ENCODE results near the gene HIF3A.

Gene HIF3A

GRCh38 chr19:46330319-46330918 lies 33.6 kb downstream of the HIF3A start:
- no peak for DNase-seq

GRCh38 chr19:46337487-46337886 lies 40.6 kb downstream of the HIF3A start:
- no peak for DNase-seq

- no peak for DNase-seq
Observed at GRCh38 chr19:46339446-46339845, 42.6 kb downstream of the HIF3A start.

GRCh38 chr19:46340051-46340659 lies 43.3 kb downstream of the HIF3A start:
- no peak for DNase-seq

- DNase-seq = no peak
Observed at GRCh38 chr19:46341937-46342336, 45.1 kb downstream of the HIF3A start.

GRCh38 chr19:46344363-46344762 lies 47.5 kb downstream of the HIF3A start:
- DNase-seq = no peak

- DNase-seq = no peak
Observed at GRCh38 chr19:46345157-46345556, 48.3 kb downstream of the HIF3A start.

GRCh38 chr19:46346821-46347571 lies 50.2 kb downstream of the HIF3A start, which contains the start of gene PPP5C:
TSS of gene PPP5C (plus strand) at chr19:46347087. CDS start at chr19:46347097, 10 bp downstream.
- peak; percentile 31 to 93 (median 80) for DNase-seq

- no peak for DNase-seq
Observed at GRCh38 chr19:46347572-46347883, 50.7 kb downstream of the HIF3A start.

GRCh38 chr19:46347985-46348384 lies 51.1 kb downstream of the HIF3A start:
- no peak for DNase-seq

GRCh38 chr19:46349311-46349993 lies 52.6 kb downstream of the HIF3A start:
- no peak for DNase-seq

GRCh38 chr19:46350029-46350757 lies 53.4 kb downstream of the HIF3A start:
- DNase-seq = peak in 2 of 14 donors; percentile 13 to 37

- DNase-seq = peak in 1 of 14 donors; percentile 37
Observed at GRCh38 chr19:46350758-46351159, 53.9 kb downstream of the HIF3A start.

GRCh38 chr19:46351241-46352041 lies 54.6 kb downstream of the HIF3A start:
- DNase-seq = peak in 1 of 14 donors; percentile 25

- DNase-seq = no peak
Observed at GRCh38 chr19:46353730-46354528, 57.1 kb downstream of the HIF3A start.

GRCh38 chr19:46355234-46356148 lies 58.6 kb downstream of the HIF3A start:
- DNase-seq = no peak

- DNase-seq = no peak
Observed at GRCh38 chr19:46356149-46357055, 59.6 kb downstream of the HIF3A start.

GRCh38 chr19:46357846-46358583 lies 61.2 kb downstream of the HIF3A start:
- DNase-seq = no peak

Data from C1 segment of cervical spinal cord (tissue), 14 donors.